ENCODE measurements around the gene MACROD2.

Gene MACROD2

GRCh38 chr20:15986690-15987089, 1991.4 kb downstream of the MACROD2 start:
- TF ChIP-seq, protein P1, sequence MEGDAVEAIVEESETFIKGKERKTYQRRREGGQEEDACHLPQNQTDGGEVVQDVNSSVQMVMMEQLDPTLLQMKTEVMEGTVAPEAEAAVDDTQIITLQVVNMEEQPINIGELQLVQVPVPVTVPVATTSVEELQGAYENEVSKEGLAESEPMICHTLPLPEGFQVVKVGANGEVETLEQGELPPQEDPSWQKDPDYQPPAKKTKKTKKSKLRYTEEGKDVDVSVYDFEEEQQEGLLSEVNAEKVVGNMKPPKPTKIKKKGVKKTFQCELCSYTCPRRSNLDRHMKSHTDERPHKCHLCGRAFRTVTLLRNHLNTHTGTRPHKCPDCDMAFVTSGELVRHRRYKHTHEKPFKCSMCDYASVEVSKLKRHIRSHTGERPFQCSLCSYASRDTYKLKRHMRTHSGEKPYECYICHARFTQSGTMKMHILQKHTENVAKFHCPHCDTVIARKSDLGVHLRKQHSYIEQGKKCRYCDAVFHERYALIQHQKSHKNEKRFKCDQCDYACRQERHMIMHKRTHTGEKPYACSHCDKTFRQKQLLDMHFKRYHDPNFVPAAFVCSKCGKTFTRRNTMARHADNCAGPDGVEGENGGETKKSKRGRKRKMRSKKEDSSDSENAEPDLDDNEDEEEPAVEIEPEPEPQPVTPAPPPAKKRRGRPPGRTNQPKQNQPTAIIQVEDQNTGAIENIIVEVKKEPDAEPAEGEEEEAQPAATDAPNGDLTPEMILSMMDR (IDR thresholded peaks at IDR 0.05; ENCODE audit: insufficient read depth, low read length, missing control alignments): no peak

DNA sequence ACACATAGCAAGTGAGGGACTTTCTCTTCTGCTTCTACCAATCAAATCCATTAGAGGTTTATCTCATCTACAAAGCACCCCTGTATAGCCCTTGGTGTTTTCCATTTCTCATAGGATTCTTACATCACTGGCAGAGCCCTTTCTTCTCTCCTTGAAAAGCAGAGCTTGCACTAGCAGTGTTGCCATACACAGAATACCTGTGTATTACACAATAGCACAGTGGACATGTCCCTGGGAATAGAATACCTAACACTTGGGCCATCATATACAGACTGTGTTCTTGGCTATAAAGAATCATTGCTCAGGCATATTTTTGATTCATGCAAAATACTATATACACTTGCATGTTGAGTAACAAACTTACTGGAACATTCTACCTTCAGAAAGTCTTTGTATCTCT, 1996.0 kb downstream of the MACROD2 start:
- TF ChIP-seq, protein P1 (IDR thresholded peaks at IDR 0.05; ENCODE audit: insufficient read depth, low read length, missing control alignments): no peak
- no peak overlapping the region for H3K4me3 ChIP-seq (ENCODE audit: low read depth, low read length)
- CTCF ChIA-PET: no interaction called here
- POLR2A ChIA-PET: no interaction called here
- DNase-seq (ENCODE audit: low read depth, low spot score): no peak

More at GRCh38 chr20:15986690-15987089, 1991.4 kb downstream of the MACROD2 start:
- ChIA-PET POLR2A (no interaction called here), CTCF (no interaction called here)
- no peak for DNase-seq (ENCODE audit: low read depth, low spot score)
- H3K4me3 ChIP-seq (ENCODE audit: low read depth, low read length): no peak overlapping the region

- CTCF ChIA-PET: no interaction called here
- H3K4me3 ChIP-seq (ENCODE audit: low read depth, low read length): no peak overlapping the region
- TF ChIP-seq, protein P1 (IDR thresholded peaks at IDR 0.05; ENCODE audit: insufficient read depth, low read length, missing control alignments): no peak
- DNase-seq (ENCODE audit: low read depth, low spot score): no peak
- POLR2A ChIA-PET: no interaction called here
These were observed 1997.2 kb downstream of the MACROD2 start for GRCh38 chr20:15992564-15992963.

DNA sequence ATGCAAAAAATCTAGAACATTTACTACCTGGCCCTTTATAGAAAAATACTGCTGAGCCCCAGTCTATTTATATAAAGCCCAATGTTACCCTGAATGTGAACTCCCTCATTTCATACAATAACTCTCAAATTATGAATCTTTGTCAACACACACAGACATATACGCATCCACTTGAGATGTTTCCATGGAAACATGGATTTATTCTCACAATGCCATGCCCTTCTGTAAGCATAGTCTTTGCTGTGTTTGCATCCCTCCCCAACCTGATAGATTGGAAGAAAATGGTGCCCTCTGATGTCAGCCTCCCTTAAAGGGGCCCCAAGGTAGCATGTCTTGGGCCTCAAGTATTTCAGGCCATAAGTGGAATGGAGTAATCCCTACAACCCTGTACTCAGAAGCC, 2004.8 kb downstream of the MACROD2 start:
- no peak overlapping the region for H3K4me3 ChIP-seq (ENCODE audit: low read depth, low read length)
- ChIA-PET POLR2A (no interaction called here), CTCF (no interaction called here)
- TF ChIP-seq, protein P1 (IDR thresholded peaks at IDR 0.05; ENCODE audit: insufficient read depth, low read length, missing control alignments): no peak
- no peak for DNase-seq (ENCODE audit: low read depth, low spot score)

- no peak for DNase-seq (ENCODE audit: low read depth, low spot score)
- POLR2A ChIA-PET: no interaction called here
- no peak overlapping the region for H3K4me3 ChIP-seq (ENCODE audit: low read depth, low read length)
- TF ChIP-seq, protein P1 (IDR thresholded peaks at IDR 0.05; ENCODE audit: insufficient read depth, low read length, missing control alignments): no peak
- CTCF ChIA-PET: no interaction called here
These were observed 2006.0 kb downstream of the MACROD2 start for GRCh38 chr20:16001286-16001685.

- POLR2A ChIA-PET: no interaction called here
- CTCF ChIA-PET: no interaction called here
- H3K4me3 ChIP-seq (ENCODE audit: low read depth, low read length): no peak overlapping the region
- DNase-seq (ENCODE audit: low read depth, low spot score): no peak
- TF ChIP-seq, protein P1 (IDR thresholded peaks at IDR 0.05; ENCODE audit: insufficient read depth, low read length, missing control alignments): no peak
These were observed 2008.0 kb downstream of the MACROD2 start for GRCh38 chr20:16003310-16003709.
